Hepatocyte (in vitro differentiated cells): Measurements from ENCODE around the gene ZW10. TPM values are rescaled to one million over a fixed set of nuclear protein-coding genes. Genes with fewer than 3 reads are reported as not detected.
A peak's percentile ranks its signal among the peaks of the same experiment; 100 is the strongest.

ENCODE experiments used
- DNase-seq: peaks from one replicate; pipeline ENCODE4 v3.0.0-alpha.2; 2016; ENCODE audit warnings: low spot score
- H2AFZ ChIP-seq: fragments of 200-600 bp; sonication (generic); 2 replicates; pipeline ENCODE4 v1.6.0; 2016; ENCODE audit warnings: antibody characterized with exemption, mild to moderate bottlenecking
- H3K27ac ChIP-seq: fragments of 200-600 bp; sonication (generic); 2 replicates; pipeline ENCODE4 v1.5.1; 2016; ENCODE audit warnings: mild to moderate bottlenecking
- H3K27me3 ChIP-seq: fragments of 200-600 bp; sonication (generic); 2 replicates; pipeline ENCODE4 v1.6.1; 2016
- H3K36me3 ChIP-seq: fragments of 200-600 bp; sonication (generic); replicated peaks from 2 replicates; pipeline ENCODE4 v1.5.1; 2016; ENCODE audit warnings: low read depth; ENCODE audit not compliant: insufficient read depth
- H3K4me1 ChIP-seq: fragments of 200-600 bp; sonication (generic); 2 replicates; pipeline ENCODE4 v1.5.1; 2016; ENCODE audit warnings: mild to moderate bottlenecking, moderate library complexity; ENCODE audit not compliant: insufficient read depth
- H3K4me2 ChIP-seq: fragments of 200-600 bp; sonication (generic); 2 replicates; pipeline ENCODE4 v1.6.0; 2016
- H3K4me3 ChIP-seq: fragments of 200-600 bp; sonication (generic); 2 replicates; pipeline ENCODE4 v1.5.1; 2016; ENCODE audit warnings: mild to moderate bottlenecking
- H3K79me2 ChIP-seq: fragments of 200-600 bp; sonication (generic); 2 replicates; pipeline ENCODE4 v1.6.0; 2017; ENCODE audit warnings: mild to moderate bottlenecking
- H3K9me2 ChIP-seq: fragments of 200-600 bp; sonication (generic); replicated peaks from 2 replicates; pipeline ENCODE4 v1.6.0; 2017; ENCODE audit warnings: mild to moderate bottlenecking; ENCODE audit not compliant: insufficient read depth
- H3K9me3 ChIP-seq: fragments of 200-600 bp; sonication (generic); 2 replicates; pipeline ENCODE4 v1.5.1; 2016; ENCODE audit warnings: low read depth, mild to moderate bottlenecking
- H4K20me1 ChIP-seq: fragments of 200-600 bp; sonication (generic); 2 replicates; pipeline ENCODE4 v1.6.0; 2016; ENCODE audit warnings: mild to moderate bottlenecking; ENCODE audit not compliant: insufficient read depth, poor library complexity, severe bottlenecking
- EZH2 ChIP-seq: fragments of 200-600 bp; sonication (generic); IDR thresholded peaks from 2 replicates; pipeline ENCODE4 v1.6.1; 2016; ENCODE audit warnings: antibody characterized with exemption, mild to moderate bottlenecking, borderline replicate concordance
- EZH2phosphoT487 ChIP-seq: fragments of 200-600 bp; sonication (generic); IDR thresholded peaks from one replicate; pipeline ENCODE4 v1.6.1; 2018; ENCODE audit warnings: antibody characterized with exemption, mild to moderate bottlenecking, low read depth, moderate library complexity; ENCODE audit not compliant: unreplicated experiment, severe bottlenecking
- WGBS: methylation state at CpG from one replicate; pipeline ENCODE4 v1.1.6; 2016; ENCODE audit warnings: low lambda C conversion rate; ENCODE audit errors: missing lambda C conversion rate; 5-methylcytosine and 5-hydroxymethylcytosine counted together
- polyA plus RNA-seq: library from polyadenylated mRNA; unstranded; fragments of >200 nt; fragmentation: Nextera tagmentation; extraction: Ambion mirVana; gene quantifications from 2 replicates; pipeline ENCODE4 v1.2.1, GENCODE V29; 2016
- total RNA-seq: library from RNA; depleted of rRNA; stranded (reverse); fragments of >200 nt; gene quantifications from 2 replicates; pipeline ENCODE4 v1.2.3, GENCODE V29; 2014
- TF ChIP-seq, protein P1 (sequence below): fragments of 200-600 bp; sonication (generic); IDR thresholded peaks from 2 replicates; pipeline ENCODE4 v1.5.1; 2016; ENCODE audit warnings: antibody characterized with exemption, mild to moderate bottlenecking; ENCODE audit not compliant: poor library complexity

ZW10 gene
- total and polyA plus RNA-seq, 2 experiments from 2014 or later, result 15.4 to 19.5 TPM

DNA sequence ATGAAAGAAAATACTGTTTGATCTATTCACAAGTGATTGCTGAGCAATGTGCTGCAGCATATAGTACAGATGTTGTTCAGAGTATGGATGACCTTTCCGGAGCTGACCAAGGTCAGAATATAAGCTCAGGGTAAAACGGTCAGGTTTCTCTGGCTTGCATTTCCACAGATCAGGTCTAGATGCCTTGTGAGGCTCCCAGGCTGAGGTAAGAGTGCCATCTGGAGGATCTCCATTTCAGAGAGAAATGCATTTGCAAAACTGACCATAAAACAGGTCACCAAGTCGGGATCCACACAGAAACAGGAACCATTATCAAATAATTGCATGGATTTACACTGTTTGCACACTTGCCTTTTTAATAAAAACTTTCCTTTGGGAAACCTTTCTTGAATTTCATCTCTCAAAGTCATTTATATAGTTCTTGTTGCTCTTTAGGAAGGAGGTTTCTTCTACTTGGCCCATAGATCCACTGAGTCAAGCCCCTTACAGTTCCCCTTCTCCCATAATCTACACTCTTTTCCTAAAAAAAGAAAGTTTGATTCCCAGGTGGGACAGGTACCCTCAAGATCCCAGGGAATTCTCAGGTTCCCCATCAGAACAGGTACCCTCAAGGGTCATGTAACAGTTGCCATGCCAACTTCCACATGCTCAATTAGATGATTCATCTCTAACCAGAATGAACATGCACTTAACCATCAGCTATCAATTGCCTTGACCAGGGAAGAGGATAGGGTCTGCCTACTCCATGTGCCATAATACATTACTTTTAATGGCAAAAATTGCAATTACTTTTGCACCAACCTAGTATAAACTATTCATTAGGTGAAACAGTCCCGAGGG, 42.4 kb downstream of the ZW10 start:
- DNase-seq, result peak; percentile 80
- Histone ChIP-seq H3K4me2 (no peak overlapping the region), H3K36me3 (no peaks in the 10 kb centered on the region), H3K9me2 (no peaks in the 10 kb centered on the region), H3K9me3 (no peaks in the 10 kb centered on the region), H4K20me1 (no peaks in the 10 kb centered on the region), H3K27me3 (no peaks in the 10 kb centered on the region), H3K27ac (no peak overlapping the region), H3K4me3 (no peak overlapping the region), H3K79me2 (no peaks in the 10 kb centered on the region), H3K4me1 (peaks cover 6% of the 10 kb centered on the region), H2AFZ (no peak overlapping the region)
- TF ChIP-seq, protein P1, sequence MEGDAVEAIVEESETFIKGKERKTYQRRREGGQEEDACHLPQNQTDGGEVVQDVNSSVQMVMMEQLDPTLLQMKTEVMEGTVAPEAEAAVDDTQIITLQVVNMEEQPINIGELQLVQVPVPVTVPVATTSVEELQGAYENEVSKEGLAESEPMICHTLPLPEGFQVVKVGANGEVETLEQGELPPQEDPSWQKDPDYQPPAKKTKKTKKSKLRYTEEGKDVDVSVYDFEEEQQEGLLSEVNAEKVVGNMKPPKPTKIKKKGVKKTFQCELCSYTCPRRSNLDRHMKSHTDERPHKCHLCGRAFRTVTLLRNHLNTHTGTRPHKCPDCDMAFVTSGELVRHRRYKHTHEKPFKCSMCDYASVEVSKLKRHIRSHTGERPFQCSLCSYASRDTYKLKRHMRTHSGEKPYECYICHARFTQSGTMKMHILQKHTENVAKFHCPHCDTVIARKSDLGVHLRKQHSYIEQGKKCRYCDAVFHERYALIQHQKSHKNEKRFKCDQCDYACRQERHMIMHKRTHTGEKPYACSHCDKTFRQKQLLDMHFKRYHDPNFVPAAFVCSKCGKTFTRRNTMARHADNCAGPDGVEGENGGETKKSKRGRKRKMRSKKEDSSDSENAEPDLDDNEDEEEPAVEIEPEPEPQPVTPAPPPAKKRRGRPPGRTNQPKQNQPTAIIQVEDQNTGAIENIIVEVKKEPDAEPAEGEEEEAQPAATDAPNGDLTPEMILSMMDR, result peak; percentile 80
- TF ChIP-seq EZH2, result no peak
- TF ChIP-seq EZH2phosphoT487, result no peak
- WGBS, result 28% methylated on average over 4 of the region's 4 CpGs

DNA sequence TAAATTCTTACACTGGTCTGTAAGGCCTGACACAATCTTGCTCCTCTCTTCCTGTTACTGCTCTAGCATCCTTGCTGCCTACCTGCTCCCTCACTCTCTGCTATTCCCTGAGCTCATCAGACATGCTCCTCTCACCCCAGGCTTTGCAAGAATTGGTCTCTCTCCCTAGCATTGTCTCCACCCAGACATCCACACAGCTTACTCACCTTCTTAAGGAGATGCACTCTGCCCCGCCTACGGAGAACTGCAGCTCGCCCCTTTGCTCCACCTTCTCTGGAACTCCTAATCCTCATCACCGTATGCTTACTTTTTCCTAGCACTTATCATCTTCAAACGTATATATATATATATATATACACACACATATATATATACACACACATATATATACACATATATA, 44.0 kb downstream of the ZW10 start:
- 48% methylated on average over 4 of the region's 5 CpGs for WGBS
- TF ChIP-seq, protein P1, result no peak
- TF ChIP-seq EZH2, result no peak
- no peak for TF ChIP-seq EZH2phosphoT487
- Histone ChIP-seq H4K20me1 (no peaks in the 10 kb centered on the region), H3K9me3 (no peaks in the 10 kb centered on the region), H3K79me2 (no peaks in the 10 kb centered on the region), H2AFZ (no peak overlapping the region), H3K4me2 (no peak overlapping the region), H3K4me3 (no peak overlapping the region), H3K27me3 (no peaks in the 10 kb centered on the region), H3K4me1 (peaks cover 6% of the 10 kb centered on the region), H3K9me2 (no peaks in the 10 kb centered on the region), H3K27ac (no peak overlapping the region), H3K36me3 (no peaks in the 10 kb centered on the region)
- no peak for DNase-seq

DNA sequence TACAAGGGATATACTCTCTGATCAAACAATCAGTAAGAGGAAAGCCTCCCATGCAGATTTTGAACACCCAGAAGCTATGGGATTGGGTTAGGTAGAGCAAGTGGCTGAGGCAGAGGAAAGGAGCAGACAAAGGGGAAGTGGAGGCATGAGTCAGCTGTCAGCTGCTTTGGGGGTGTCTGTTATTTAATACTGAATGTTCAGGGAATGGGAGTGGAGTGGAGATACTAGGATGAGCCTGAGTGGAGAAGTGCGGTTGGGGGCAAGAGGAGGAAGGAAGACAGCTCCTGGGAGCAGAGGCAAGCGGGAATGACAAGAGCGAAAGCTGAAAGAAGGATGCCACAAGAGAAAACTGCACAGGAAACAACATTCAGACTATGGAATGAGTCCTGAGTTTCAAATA, 44.7 kb downstream of the ZW10 start:
- H2AFZ ChIP-seq, result no peak overlapping the region
- H3K36me3 ChIP-seq, result no peaks in the 10 kb centered on the region
- H3K27me3 ChIP-seq, result no peaks in the 10 kb centered on the region
- no peaks in the 10 kb centered on the region for H3K79me2 ChIP-seq
- H3K9me2 ChIP-seq, result no peaks in the 10 kb centered on the region
- H3K9me3 ChIP-seq, result no peaks in the 10 kb centered on the region
- H3K4me1 ChIP-seq, result peaks cover 12% of the 10 kb centered on the region
- H4K20me1 ChIP-seq, result no peaks in the 10 kb centered on the region
- no peak for TF ChIP-seq EZH2
- TF ChIP-seq EZH2phosphoT487, result no peak
- TF ChIP-seq, protein P1, result no peak
- WGBS, result 95% methylated on average over 3 of the region's 3 CpGs
- H3K27ac ChIP-seq, result no peak overlapping the region
- DNase-seq, result no peak
- H3K4me3 ChIP-seq, result no peak overlapping the region
- no peak overlapping the region for H3K4me2 ChIP-seq
